HCT116 (cell line): ENCODE results near the gene DAGLA. TPM values are rescaled to one million over a fixed set of nuclear protein-coding genes. Genes with fewer than 3 reads are reported as not detected.

ENCODE experiments used
- ATAC-seq: fragments of 200-7000 bp; cut with Tn5 transposase; 2 replicates; pipeline ENCODE4 v1.9.1; 2020; ENCODE audit warnings: mild to moderate bottlenecking, moderate library complexity
- BruUV-seq: library from RNA; stranded (reverse); fragments of 400-500 nt; replicated peaks from 2 replicates; lab custom pipeline; 2021; lab: Mats Ljungman, UMichigan
- CTCF ChIA-PET: fragments of 300-600 bp; sonication (Branson Sonifier 250); formaldehyde crosslinking; loops from one replicate; lab custom pipeline; 2021; ENCODE audit warnings: antibody characterized with exemption; lab: Charles Lee
- POLR2A ChIA-PET: fragments of 300-600, 350-600 bp; sonication (Branson Sonifier 250); formaldehyde crosslinking; loops from one replicate; lab custom pipeline; 2021; ENCODE audit warnings: antibody characterized with exemption; lab: Charles Lee
- RAD21 ChIA-PET, 2 experiments: fragments of 300-600 bp; sonication (Branson Sonifier 250); formaldehyde crosslinking; loops; one replicate each; lab custom pipeline; 2023; ENCODE audit warnings: low total read pairs in 2 of 2; ENCODE audit not compliant: uncharacterized antibody in 2 of 2, unreplicated experiment in 2 of 2, low non-redundant PET in 1 of 2; lab: Charles Lee
- DNase-seq: peaks from one replicate; pipeline ENCODE4 v3.0.0-alpha.2; 2010; ENCODE audit warnings: low read depth, low spot score
- H2AFZ ChIP-seq: fragments of 200-600 bp; shearing (Covaris generic), sonication (generic); 2 replicates; pipeline ENCODE4 v1.6.1; 2017; ENCODE audit warnings: low read depth, mixed run types, mixed read lengths, antibody characterized with exemption, low read length; ENCODE audit not compliant: poor library complexity, severe bottlenecking
- H3K27ac ChIP-seq: 2 replicates; pipeline ENCODE4 v1.5.1; 2012; ENCODE audit warnings: low read depth, low read length
- H3K27me3 ChIP-seq: fragments of 200-600 bp; sonication (generic); 2 replicates; pipeline ENCODE4 v1.6.1; 2016; ENCODE audit warnings: mixed run types, low read length, mixed read lengths; ENCODE audit not compliant: insufficient read depth
- H3K36me3 ChIP-seq, 2 experiments: fragments of 200-500 bp in 1 of 2; fragments of 200-600 bp in 1 of 2; sonication (Bioruptor generic) in 1 of 2; sonication (generic) in 1 of 2; 2 replicates each; pipeline versions ENCODE4 v1.5.1 to v1.6.1; 2014 to 2016; ENCODE audit warnings: low read length in 2 of 2, inconsistent platforms in 1 of 2, mixed read lengths in 1 of 2, mixed run types in 1 of 2; ENCODE audit not compliant: insufficient read depth in 2 of 2, control insufficient read depth in 1 of 2
- H3K4me1 ChIP-seq, 2 experiments: fragments of 200-600 bp in 1 of 2; sonication (generic) in 1 of 2; 2 replicates each; pipeline versions ENCODE4 v1.5.1 to v1.6.1; 2012 to 2017; ENCODE audit warnings: low read length in 2 of 2, inconsistent platforms in 1 of 2, mild to moderate bottlenecking in 1 of 2, mixed read lengths in 1 of 2, mixed run types in 1 of 2, moderate library complexity in 1 of 2; ENCODE audit not compliant: insufficient read depth in 2 of 2, control insufficient read depth in 1 of 2
- H3K4me2 ChIP-seq: fragments of 200-600 bp; sonication (generic); 2 replicates; pipeline ENCODE4 v1.6.1; 2017; ENCODE audit warnings: mixed run types, low read length, mixed read lengths
- H3K4me3 ChIP-seq, 2 experiments: fragments of 200-600 bp in 1 of 2; sonication (generic) in 1 of 2; replicated peaks in 1 of 2; 2 replicates each; pipeline ENCODE4 v1.5.1; 2011 to 2016; ENCODE audit warnings: low read length in 2 of 2, control low read depth in 1 of 2, low read depth in 1 of 2, mild to moderate bottlenecking in 1 of 2, mixed read lengths in 1 of 2, mixed run types in 1 of 2
- H3K79me2 ChIP-seq: fragments of 200-600 bp; sonication (generic); 2 replicates; pipeline ENCODE4 v1.6.1; 2017; ENCODE audit warnings: mild to moderate bottlenecking, mixed run types, low read length, moderate library complexity, mixed read lengths; ENCODE audit not compliant: insufficient read depth
- H3K9ac ChIP-seq: fragments of 200-600 bp; sonication (generic); 2 replicates; pipeline ENCODE4 v1.6.1; 2016; ENCODE audit warnings: low read length, mixed read lengths
- H3K9me2 ChIP-seq: fragments of 200-600 bp; sonication (generic), shearing (Covaris generic); 2 replicates; pipeline ENCODE4 v1.6.1; 2017; ENCODE audit warnings: mixed run types, mild to moderate bottlenecking, moderate library complexity; ENCODE audit not compliant: insufficient read depth
- H3K9me3 ChIP-seq, 2 experiments: fragments of 200-500 bp in 1 of 2; fragments of 200-600 bp in 1 of 2; sonication (Bioruptor generic) in 1 of 2; sonication (generic) in 1 of 2; 2 replicates each; pipeline ENCODE4 v1.6.1; 2014 to 2017; ENCODE audit warnings: low read length in 2 of 2, mixed read lengths in 2 of 2, inconsistent platforms in 1 of 2, low read depth in 1 of 2, mild to moderate bottlenecking in 1 of 2, mixed run types in 1 of 2, moderate library complexity in 1 of 2; ENCODE audit not compliant: control insufficient read depth in 1 of 2, insufficient read depth in 1 of 2
- H4K20me1 ChIP-seq: fragments of 200-600 bp; sonication (generic), shearing (Covaris generic); 2 replicates; pipeline ENCODE4 v1.6.1; 2017; ENCODE audit warnings: mixed run types, mild to moderate bottlenecking, moderate library complexity; ENCODE audit not compliant: insufficient read depth
- CBX3 ChIP-seq: IDR thresholded peaks from 2 replicates; pipeline ENCODE4 v1.6.1; 2012; ENCODE audit warnings: low read depth
- CTCF ChIP-seq, 3 experiments: fragments of 200-600 bp in 1 of 3; sonication (generic) in 1 of 3; IDR thresholded peaks in 2 of 3; conservative IDR thresholded peaks in 1 of 3; 2 replicates each; pipeline ENCODE4 v1.5.1; 2012 to 2017; ENCODE audit warnings: low read depth in 2 of 3, low read length in 2 of 3, antibody characterized with exemption in 1 of 3, borderline replicate concordance in 1 of 3, control low read depth in 1 of 3, mild to moderate bottlenecking in 1 of 3, mixed read lengths in 1 of 3, mixed run types in 1 of 3, moderate library complexity in 1 of 3; ENCODE audit not compliant: insufficient read depth in 1 of 3
- ELF1 ChIP-seq: IDR thresholded peaks from 2 replicates; pipeline ENCODE4 v1.6.1; 2012; ENCODE audit warnings: low read depth, borderline replicate concordance
- JUND ChIP-seq: IDR thresholded peaks from 2 replicates; pipeline ENCODE4 v1.6.1; 2012
- RAD21 ChIP-seq: IDR thresholded peaks from 2 replicates; pipeline ENCODE4 v1.6.1; 2012; ENCODE audit warnings: low read depth, mild to moderate bottlenecking
- ZFX ChIP-seq: fragments of 450-650 bp; IDR thresholded peaks from 2 replicates; pipeline ENCODE4 v1.6.1; 2017
- intact Hi-C: fragments of 100-400 bp; cut with micrococcal nuclease; formaldehyde crosslinking; loops from 2 replicates; pipeline ENCODE4 v1.10.0; 2022
- total RNA-seq: library from RNA; stranded (reverse); gene quantifications from one replicate; pipeline ENCODE4 v1.2.1, GENCODE V29; 2021; ENCODE audit not compliant: unreplicated experiment
- TF ChIP-seq, protein P1 (sequence below): IDR thresholded peaks from 2 replicates; pipeline ENCODE4 v1.6.1; 2011; ENCODE audit warnings: mild to moderate bottlenecking, low read length, moderate library complexity; ENCODE audit not compliant: insufficient replicate concordance; ENCODE audit errors: extremely low read depth

The DAGLA gene
- total RNA-seq, 1 experiment from 2014 or later: 2.7 TPM

- no peak overlapping the region for H3K4me3 ChIP-seq
- intact Hi-C loops: no loop called here
Observed at GRCh38 chr11:61694602-61694939, 14.4 kb downstream of the DAGLA start.

GRCh38 chr11:61694946-61695706 is 14.9 kb downstream of the DAGLA start:
- intact Hi-C loops: no loop called here
- no TSS peak for BruUV-seq

More at GRCh38 chr11:61694602-61694939, 14.4 kb downstream of the DAGLA start:
- H3K27ac ChIP-seq: no peak overlapping the region
- 0 out of 2 replicates have a peak overlapping the region, but pooled peaks have one; percentile 73 for H3K4me2 ChIP-seq
- ChIA-PET CTCF (interaction anchor here (1.3 kb wide), 2 partner anchors 39 to 358 kb away, joined by 3 to 8 read pairs; no protein-coding TSS in a partner anchor), POLR2A (no interaction called here), RAD21 (no interaction called here)
- H3K36me3 ChIP-seq: no peaks in the 10 kb centered on the region
- no peaks in the 10 kb centered on the region for H4K20me1 ChIP-seq
- no peak overlapping the region for H2AFZ ChIP-seq
- no peak overlapping the region for H3K9ac ChIP-seq
- H3K79me2 ChIP-seq: no peaks in the 10 kb centered on the region
- no peaks in the 10 kb centered on the region for H3K9me2 ChIP-seq
- no TSS peak for BruUV-seq
- ATAC-seq (no peak), DNase-seq (no peak)
- TF ChIP-seq, protein P1, sequence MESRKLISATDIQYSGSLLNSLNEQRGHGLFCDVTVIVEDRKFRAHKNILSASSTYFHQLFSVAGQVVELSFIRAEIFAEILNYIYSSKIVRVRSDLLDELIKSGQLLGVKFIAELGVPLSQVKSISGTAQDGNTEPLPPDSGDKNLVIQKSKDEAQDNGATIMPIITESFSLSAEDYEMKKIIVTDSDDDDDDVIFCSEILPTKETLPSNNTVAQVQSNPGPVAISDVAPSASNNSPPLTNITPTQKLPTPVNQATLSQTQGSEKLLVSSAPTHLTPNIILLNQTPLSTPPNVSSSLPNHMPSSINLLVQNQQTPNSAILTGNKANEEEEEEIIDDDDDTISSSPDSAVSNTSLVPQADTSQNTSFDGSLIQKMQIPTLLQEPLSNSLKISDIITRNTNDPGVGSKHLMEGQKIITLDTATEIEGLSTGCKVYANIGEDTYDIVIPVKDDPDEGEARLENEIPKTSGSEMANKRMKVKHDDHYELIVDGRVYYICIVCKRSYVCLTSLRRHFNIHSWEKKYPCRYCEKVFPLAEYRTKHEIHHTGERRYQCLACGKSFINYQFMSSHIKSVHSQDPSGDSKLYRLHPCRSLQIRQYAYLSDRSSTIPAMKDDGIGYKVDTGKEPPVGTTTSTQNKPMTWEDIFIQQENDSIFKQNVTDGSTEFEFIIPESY: no peak
- TF ChIP-seq ZFX (no peak), RAD21 (no peak), ELF1 (no peak), JUND (no peak), CBX3 (no peak)
- no peaks in the 10 kb centered on the region for H3K27me3 ChIP-seq
- H3K9me3 ChIP-seq: no peaks in the 10 kb centered on the region
- peaks cover 52 to 53% of the 10 kb centered on the region in 2 experiments for H3K4me1 ChIP-seq

More at GRCh38 chr11:61694946-61695706, 14.9 kb downstream of the DAGLA start:
- Histone ChIP-seq H3K27me3 (no peaks in the 10 kb centered on the region), H3K9ac (peak overlapping the region; percentile 14; the same call in 1 of the 2 replicates), H3K9me2 (no peaks in the 10 kb centered on the region), H3K4me3 (no peak overlapping the region), H3K79me2 (no peaks in the 10 kb centered on the region), H3K9me3 (no peaks in the 10 kb centered on the region), H3K27ac (peak overlapping the region; percentile 45), H3K36me3 (no peaks in the 10 kb centered on the region), H3K4me2 (peak overlapping the region; percentile 73), H4K20me1 (no peaks in the 10 kb centered on the region), H3K4me1 (peaks cover 57 to 58% of the 10 kb centered on the region in 2 experiments), H2AFZ (no peak overlapping the region)
- ChIA-PET RAD21 (no interaction called here), POLR2A (no interaction called here), CTCF (interaction anchor here (0.6 to 1.3 kb wide), 3 partner anchors 39 to 359 kb away, joined by 3 to 8 read pairs (median 3); partner anchors contain the start of gene FADS1)
- TF ChIP-seq CTCF (IDR thresholded peaks at IDR 0.05 in 2 of 3, conservative IDR thresholded peaks at IDR 0.05 in 1 of 3; ENCODE audit: borderline replicate concordance in 1 of 3, insufficient read depth in 1 of 3, low read depth in 2 of 3, low read length in 2 of 3): peak in 2 of 3 experiments; percentile 40 to 51; a peak in 4 of 6 replicates
- TF ChIP-seq RAD21: no peak
- ATAC-seq (peak; percentile 58), DNase-seq (no peak)
